Fibroblast of gingiva (primary cell): ENCODE measurements around the gene MAN2B1.

Source experiments
- DNase-seq: peaks from one replicate; pipeline ENCODE4 v3.0.0-alpha.2; 2011; ENCODE audit warnings: low read depth

MAN2B1 gene

GRCh38 chr19:12611361-12611699 is 55.2 kb downstream of the MAN2B1 start:
- peak; percentile 76 for DNase-seq

GRCh38 chr19:12610540-12611360 is 55.8 kb downstream of the MAN2B1 start, which contains the start of the genes ZNF490 and ZNF791:
TSS of gene ZNF490 (minus strand) at chr19:12610813. CDS start at chr19:12610680, 133 bp downstream.
TSS of gene ZNF791 (plus strand) at chr19:12610920. CDS start at chr19:12611080, 160 bp downstream.
- DNase-seq = peak; percentile 97

- no peak for DNase-seq
Measured at GRCh38 chr19:12607631-12608030, 58.9 kb downstream of the MAN2B1 start.

GRCh38 chr19:12606796-12607195 is 59.7 kb downstream of the MAN2B1 start:
- DNase-seq = no peak

GRCh38 chr19:12603714-12604113 is 62.8 kb downstream of the MAN2B1 start:
- DNase-seq = no peak

- no peak for DNase-seq
Measured at GRCh38 chr19:12597594-12597993, 68.9 kb downstream of the MAN2B1 start.

GRCh38 chr19:12596927-12597548 is 69.5 kb downstream of the MAN2B1 start:
- DNase-seq = no peak
